CD4-positive, alpha-beta T cell (primary cell): Measurements from ENCODE around the gene FANCD2. TPM values are rescaled to one million over a fixed set of nuclear protein-coding genes. Genes with fewer than 3 reads are reported as not detected.

Experiments
- ATAC-seq: fragments of 200-7000 bp; cut with Tn5 transposase; one replicate; pipeline ENCODE4 v1.10.0; 2022; ENCODE audit warnings: mild to moderate bottlenecking; ENCODE audit not compliant: poor library complexity
- CTCF ChIA-PET: fragments of 350-600 bp; sonication (Branson Sonifier 250); formaldehyde crosslinking; loops from one replicate; lab custom pipeline; 2021; ENCODE audit warnings: antibody characterized with exemption, inconsistent platforms; lab: Charles Lee
- POLR2A ChIA-PET: fragments of 350-600 bp; sonication (Branson Sonifier 250); formaldehyde crosslinking; loops from one replicate; lab custom pipeline; 2021; ENCODE audit warnings: antibody characterized with exemption, inconsistent platforms; lab: Charles Lee
- DNase-seq, 14 experiments: peaks; one replicate each; pipeline ENCODE4 v3.0.0-alpha.2; 2013 to 2020; ENCODE audit warnings: mixed read lengths in 2 of 14
- H3K27ac ChIP-seq, 2 donors: one replicate each; pipeline versions ENCODE4 v1.5.1 to v1.7.0; 2013; ENCODE audit warnings: low read length in 2 of 2, low read depth in 1 of 2, mild to moderate bottlenecking in 1 of 2
- H3K27me3 ChIP-seq, 2 experiments: 1 replicate in 1 of 2; 2 replicates in 1 of 2; pipeline versions ENCODE4 v1.6.1 to v1.7.0; 2013; ENCODE audit warnings: low read length in 2 of 2, control low read depth in 1 of 2, mild to moderate bottlenecking in 1 of 2, moderate library complexity in 1 of 2; ENCODE audit not compliant: insufficient read depth in 2 of 2, control insufficient read depth in 1 of 2
- H3K36me3 ChIP-seq: one replicate; pipeline ENCODE4 v1.6.1; 2013; ENCODE audit warnings: low read length, control low read depth; ENCODE audit not compliant: insufficient read depth
- H3K4me1 ChIP-seq: one replicate; pipeline ENCODE4 v1.6.1; 2013; ENCODE audit warnings: low read length, control low read depth; ENCODE audit not compliant: insufficient read depth
- H3K4me3 ChIP-seq: one replicate; pipeline ENCODE4 v1.5.1; 2013; ENCODE audit warnings: mild to moderate bottlenecking, low read length, moderate library complexity
- H3K9me3 ChIP-seq, 2 experiments: 1 replicate in 1 of 2; 2 replicates in 1 of 2; pipeline versions ENCODE4 v1.6.1 to v1.7.0; 2013; ENCODE audit warnings: low read length in 2 of 2, mild to moderate bottlenecking in 2 of 2, control low read depth in 1 of 2, moderate library complexity in 1 of 2; ENCODE audit not compliant: control insufficient read depth in 1 of 2, insufficient read depth in 1 of 2
- H3K27ac Mint-ChIP-seq: one replicate; pipeline ENCODE4 v1.8.0; 2020; ENCODE audit warnings: mixed read lengths
- H3K27me3 Mint-ChIP-seq: one replicate; pipeline ENCODE4 v1.8.0; 2021; ENCODE audit warnings: mixed read lengths
- H3K36me3 Mint-ChIP-seq: one replicate; pipeline ENCODE4 v1.8.0; 2021; ENCODE audit warnings: low read depth, mixed read lengths
- H3K4me1 Mint-ChIP-seq: one replicate; pipeline ENCODE4 v1.8.0; 2021; ENCODE audit warnings: low read depth, mixed read lengths
- H3K4me3 Mint-ChIP-seq: one replicate; pipeline ENCODE4 v1.8.0; 2020; ENCODE audit warnings: mild to moderate bottlenecking, mixed read lengths
- H3K9me3 Mint-ChIP-seq: one replicate; pipeline ENCODE4 v1.8.0; 2020; ENCODE audit warnings: mixed read lengths
- CTCF ChIP-seq: fragments of 200-600 bp; IDR thresholded peaks from one replicate; pipeline ENCODE4 v1.8.0; 2022; ENCODE audit warnings: antibody characterized with exemption, mild to moderate bottlenecking
- intact Hi-C, 2 experiments: fragments of 100-400 bp; cut with DNase I in 1 of 2; cut with micrococcal nuclease in 1 of 2; formaldehyde crosslinking; loops; one replicate each; pipeline versions ENCODE4 v1.15.1 to v1.9.0; 2023 to 2025; cut with DNase I, micrococcal nuclease
- total RNA-seq, 174 experiments: library from RNA in 2 of 174; stranded (reverse) in 2 of 174; gene quantifications; one replicate each; pipeline ENCODE4 v1.2.3 and lab custom pipeline; 2021 to 2026

FANCD2 gene
- total RNA-seq, 2 experiments from 2014 or later, result 13.8 to 16.8 TPM

- peak overlapping the region; percentile 90 for H3K4me3 Mint-ChIP-seq
- CTCF ChIA-PET, result interaction anchor here (1.0 kb wide), 1 partner anchor 13 kb away, joined by 4 read pairs; no protein-coding TSS in a partner anchor
- TF ChIP-seq CTCF, result no peak
Observed at GRCh38 chr3:10142707-10143560, 116.7 kb downstream of the FANCD2 start.

GRCh38 chr3:10145685-10146084 is 119.4 kb downstream of the FANCD2 start:
- POLR2A ChIA-PET, result interaction anchor here (0.7 to 1.4 kb wide), 3 partner anchors 8 to 118 kb away, joined by 3 to 4 read pairs (median 3); no protein-coding TSS in a partner anchor
- ATAC-seq, result no peak
- no peak overlapping the region for H3K27ac ChIP-seq
- H3K9me3 Mint-ChIP-seq, result no peaks in the 10 kb centered on the region
- H3K27me3 Mint-ChIP-seq, result no peaks in the 10 kb centered on the region
- CTCF ChIA-PET, result no interaction called here
- H3K9me3 ChIP-seq, result no peaks in the 10 kb centered on the region
- peak overlapping the region; percentile 79 for H3K27ac Mint-ChIP-seq
- no peak for TF ChIP-seq CTCF
- DNase-seq, result peak in 1 of 14 experiments; percentile 20
- H3K4me3 Mint-ChIP-seq, result peak overlapping the region; percentile 82
- no peak overlapping the region for H3K4me3 ChIP-seq
- peaks cover 36% of the 10 kb centered on the region for H3K36me3 ChIP-seq
- H3K4me1 ChIP-seq, result peaks cover 54% of the 10 kb centered on the region
- intact Hi-C loops, result loop anchor here (10.0 kb wide), 2 partner anchors 49 to 211 kb away; partner anchors contain the start of gene CRELD1 (in 1 of the 2)
- H3K4me1 Mint-ChIP-seq, result peaks cover 50% of the 10 kb centered on the region
- peaks cover 64% of the 10 kb centered on the region for H3K36me3 Mint-ChIP-seq
- H3K27me3 ChIP-seq, result no peaks in the 10 kb centered on the region

More at GRCh38 chr3:10142707-10143560, 116.7 kb downstream of the FANCD2 start:
- intact Hi-C loops, result loop anchor here (2.0 to 10.0 kb wide), 7 partner anchors 22 to 208 kb away; partner anchors contain the start of genes TATDN2 (in 2 of the 2), CRELD1 (in 1 of the 2) and IRAK2 (in 1 of the 2)
- Mint-ChIP-seq H3K9me3 (no peaks in the 10 kb centered on the region), H3K27ac (peak overlapping the region; percentile 85), H3K4me1 (peaks cover 40% of the 10 kb centered on the region), H3K36me3 (peaks cover 38% of the 10 kb centered on the region), H3K27me3 (no peaks in the 10 kb centered on the region)
- ATAC-seq, result no peak
- peak overlapping the region; percentile 85 for H3K4me3 ChIP-seq
- no peaks in the 10 kb centered on the region for H3K9me3 ChIP-seq
- peak in 5 of 14 experiments; percentile 1 to 54 (median 42) for DNase-seq
- peak overlapping the region in 1 of 2 donors; percentile 22 for H3K27ac ChIP-seq
- POLR2A ChIA-PET, result interaction anchor here (1.1 to 2.4 kb wide), 5 partner anchors 51 to 178 kb away, joined by 4 to 28 read pairs (median 14); partner anchors contain the start of genes SEC13 and TATDN2
- peaks cover 13% of the 10 kb centered on the region for H3K36me3 ChIP-seq
- peaks cover 54% of the 10 kb centered on the region for H3K4me1 ChIP-seq
- no peaks in the 10 kb centered on the region for H3K27me3 ChIP-seq

- H3K4me3 Mint-ChIP-seq, result no peak overlapping the region
- Histone ChIP-seq H3K4me1 (peaks cover 30% of the 10 kb centered on the region), H3K9me3 (no peaks in the 10 kb centered on the region), H3K27me3 (no peaks in the 10 kb centered on the region), H3K4me3 (no peak overlapping the region), H3K36me3 (peaks cover 51% of the 10 kb centered on the region), H3K27ac (no peak overlapping the region)
- intact Hi-C loops, result loop anchor here (10.0 kb wide), 2 partner anchors 46 to 214 kb away; partner anchors contain the start of gene CRELD1 (in 1 of the 2)
- peaks cover 27% of the 10 kb centered on the region for H3K4me1 Mint-ChIP-seq
- TF ChIP-seq CTCF, result no peak
- H3K27ac Mint-ChIP-seq, result no peak overlapping the region
- ChIA-PET CTCF (no interaction called here), POLR2A (interaction anchor here (0.8 kb wide), 1 partner anchor 53 kb away, joined by 3 read pairs; no protein-coding TSS in a partner anchor)
- H3K27me3 Mint-ChIP-seq, result no peaks in the 10 kb centered on the region
- no peaks in the 10 kb centered on the region for H3K9me3 Mint-ChIP-seq
- H3K36me3 Mint-ChIP-seq, result peaks cover 71% of the 10 kb centered on the region
- DNase-seq (peak in 1 of 14 experiments; percentile 19), ATAC-seq (no peak)
Observed at GRCh38 chr3:10149226-10149625, 123.0 kb downstream of the FANCD2 start.
